Activated CD8-positive, alpha-beta memory T cell treated with anti-CD3 and anti-CD28 coated beads, Interleukin-2, amount 50 U/mL, for 1 hour (primary cell): Measurements from ENCODE around the gene TP53BP2.

Experiments used
- DNase-seq: peaks from one replicate; pipeline ENCODE4 v3.0.0-alpha.2; 2020; ENCODE audit errors: extremely low read depth

Gene TP53BP2

DNA sequence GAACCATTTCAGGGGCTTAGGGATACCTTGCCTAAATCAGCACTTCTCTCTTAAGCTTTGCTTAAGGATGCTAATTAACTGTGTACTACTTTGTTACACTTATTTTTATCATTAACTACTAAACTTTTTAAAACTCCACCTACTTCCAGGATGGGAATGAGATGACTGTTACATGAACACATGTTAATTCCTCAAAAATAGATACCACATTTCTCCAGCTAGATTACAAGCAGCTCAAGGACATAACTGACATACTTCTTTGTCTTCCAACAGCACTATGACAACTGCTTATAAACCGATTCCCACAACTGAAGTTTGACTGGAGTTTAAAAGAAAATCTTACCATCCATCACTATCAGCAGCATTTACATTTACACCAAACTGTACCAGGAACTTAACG, 53.7 kb downstream of the TP53BP2 start:
- DNase-seq, result no peak

DNA sequence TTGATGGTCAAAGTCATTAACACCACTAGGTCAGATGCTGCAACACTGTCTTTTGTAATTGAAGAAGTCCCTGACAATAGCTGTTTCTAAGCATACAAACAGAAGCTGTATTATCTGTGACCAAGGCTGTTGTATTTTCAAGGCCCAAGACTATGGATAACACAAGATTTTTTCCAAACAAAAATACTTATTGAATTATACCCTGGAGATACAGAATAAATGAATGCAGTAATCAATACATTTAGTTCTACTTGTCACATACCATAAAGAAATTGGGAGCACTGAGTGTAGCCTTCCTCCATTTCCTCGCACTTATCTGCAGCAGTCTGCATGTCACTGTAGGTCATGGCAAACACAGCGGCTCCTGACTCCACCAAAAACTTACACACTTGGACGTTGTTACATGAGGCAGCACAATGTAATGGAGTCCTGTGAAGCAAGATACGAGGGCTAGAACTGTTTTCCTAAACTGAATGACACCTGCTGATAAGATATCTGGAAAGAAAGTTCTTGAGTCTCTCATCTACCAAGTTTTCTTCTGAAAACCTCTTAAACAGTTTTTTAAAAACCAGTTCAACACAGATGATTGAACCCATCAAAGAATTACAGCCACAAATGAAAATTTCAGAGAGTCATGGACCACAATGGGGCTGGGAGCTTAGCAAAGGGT, 56.9 kb downstream of the TP53BP2 start:
- no peak for DNase-seq

DNA sequence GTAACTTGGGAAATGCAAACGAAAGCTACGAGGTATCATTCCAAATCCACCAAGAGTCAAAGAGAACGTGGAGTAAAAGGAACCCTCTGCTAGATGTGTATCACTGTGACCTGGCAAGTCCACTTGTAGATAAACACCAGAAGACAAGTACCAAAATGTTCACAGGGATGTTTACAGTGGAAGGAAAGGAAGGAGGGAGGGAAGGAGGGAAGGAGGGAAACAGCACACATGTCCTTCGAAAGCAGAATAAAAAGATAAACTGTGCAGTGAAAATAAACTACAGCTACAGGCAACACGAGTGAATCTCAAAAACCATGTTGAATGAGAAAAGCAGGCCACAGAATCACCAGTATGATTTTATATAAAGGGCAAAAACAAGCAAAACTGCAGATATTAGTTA, 59.9 kb downstream of the TP53BP2 start:
- no peak for DNase-seq

DNA sequence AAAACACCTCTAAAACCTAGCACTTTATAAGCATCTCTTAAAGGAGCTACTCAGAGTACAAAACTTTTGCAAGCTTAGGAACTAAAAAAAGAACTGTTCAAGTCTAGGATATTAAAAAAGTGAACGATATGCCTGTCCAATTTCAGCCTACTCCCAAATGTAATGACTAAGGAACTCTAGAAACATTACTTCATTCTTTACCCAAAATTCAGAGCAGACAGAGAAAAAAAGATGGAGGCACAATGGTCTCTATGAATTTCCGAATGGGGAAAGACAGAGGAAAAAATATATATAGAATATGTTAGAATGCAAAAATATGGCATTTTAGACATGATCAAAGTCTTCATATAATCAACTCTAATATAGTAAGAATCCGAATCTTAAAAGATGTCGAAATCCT, 61.2 kb downstream of the TP53BP2 start:
- no peak for DNase-seq

DNA sequence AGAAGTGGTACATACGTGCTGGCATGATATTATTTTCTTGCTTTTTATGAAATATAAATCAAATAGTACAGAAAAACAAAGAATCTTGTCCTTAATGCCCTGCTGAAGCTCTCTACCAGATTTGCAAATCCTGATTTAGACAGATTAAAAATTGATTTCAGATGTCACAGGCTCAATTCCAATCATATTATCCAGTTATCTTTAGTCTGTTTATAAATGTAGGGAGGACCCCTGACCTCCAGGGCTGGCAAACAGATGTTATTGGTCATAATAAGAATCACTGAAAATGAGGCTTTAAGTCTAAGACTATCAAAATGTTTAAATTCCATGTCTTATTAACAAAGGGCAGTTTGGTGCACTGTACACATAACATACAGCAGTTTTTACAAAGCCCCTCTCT, 62.1 kb downstream of the TP53BP2 start:
- DNase-seq, result no peak

DNA sequence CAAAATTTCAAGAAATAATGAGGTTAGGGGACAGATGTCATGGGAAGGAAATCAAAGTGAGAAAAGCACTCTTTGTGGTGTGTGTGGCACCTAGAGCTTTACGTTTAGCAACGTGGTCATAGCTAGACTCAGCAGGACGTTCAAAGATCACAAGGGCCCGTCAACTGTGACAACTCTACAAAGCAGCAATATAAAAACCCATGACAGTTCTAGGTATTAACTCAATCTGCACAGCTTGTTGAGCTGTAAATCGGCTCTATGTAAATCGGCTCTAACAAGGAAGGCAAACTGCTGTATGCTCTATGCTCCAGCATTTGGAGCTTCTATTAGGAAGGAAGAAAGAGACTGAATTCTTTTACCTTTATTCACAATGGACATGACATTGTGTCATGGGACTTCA, 64.8 kb downstream of the TP53BP2 start:
- no peak for DNase-seq

DNA sequence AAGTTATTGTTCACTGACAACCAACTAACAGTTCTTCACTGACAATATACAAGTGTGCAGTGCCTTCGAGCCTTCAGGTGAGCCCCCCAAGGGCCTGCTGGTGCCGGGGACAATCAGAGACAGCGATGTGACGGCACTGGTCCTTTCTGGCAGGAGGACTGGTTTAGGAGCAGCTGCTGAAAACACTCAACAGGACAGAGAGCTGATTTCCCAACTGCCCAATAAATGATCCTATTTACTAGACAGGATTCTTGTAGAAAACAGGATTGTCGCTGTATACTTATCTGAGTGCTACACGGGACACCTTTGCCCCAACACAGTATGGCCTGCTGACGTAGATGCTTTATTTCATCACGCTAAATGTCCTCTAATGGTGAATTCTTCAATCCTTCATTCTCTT, 65.4 kb downstream of the TP53BP2 start:
- no peak for DNase-seq

DNA sequence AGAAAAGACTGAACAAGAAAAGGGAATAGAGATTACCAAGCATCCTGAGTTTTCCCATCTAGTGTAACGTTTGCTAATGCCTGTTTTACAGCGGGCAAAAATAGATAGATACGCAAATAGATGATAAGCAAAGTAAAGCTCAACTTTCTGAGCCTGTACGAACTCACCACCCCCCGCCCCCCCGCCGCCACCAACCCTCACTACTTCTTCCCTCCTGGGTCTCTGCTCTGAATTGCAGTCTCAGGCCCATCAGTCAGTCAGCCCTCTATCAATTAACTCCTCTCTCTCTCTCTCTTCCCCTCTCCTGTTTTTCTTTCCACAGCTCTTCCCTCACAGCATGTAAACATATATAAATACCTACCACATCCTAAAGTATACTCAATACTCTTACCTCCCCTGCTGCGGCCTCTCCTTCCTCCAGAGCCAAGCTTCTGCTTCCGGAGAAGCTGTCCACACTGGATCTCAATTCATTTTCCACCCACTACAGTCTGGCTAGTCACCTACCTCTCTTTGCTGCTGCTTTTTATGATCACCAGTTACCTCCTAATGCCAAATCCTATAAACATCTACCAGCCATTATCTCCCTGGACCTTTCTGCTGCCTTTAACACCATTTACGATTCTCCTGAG, 68.8 kb downstream of the TP53BP2 start:
- DNase-seq, result no peak

DNA sequence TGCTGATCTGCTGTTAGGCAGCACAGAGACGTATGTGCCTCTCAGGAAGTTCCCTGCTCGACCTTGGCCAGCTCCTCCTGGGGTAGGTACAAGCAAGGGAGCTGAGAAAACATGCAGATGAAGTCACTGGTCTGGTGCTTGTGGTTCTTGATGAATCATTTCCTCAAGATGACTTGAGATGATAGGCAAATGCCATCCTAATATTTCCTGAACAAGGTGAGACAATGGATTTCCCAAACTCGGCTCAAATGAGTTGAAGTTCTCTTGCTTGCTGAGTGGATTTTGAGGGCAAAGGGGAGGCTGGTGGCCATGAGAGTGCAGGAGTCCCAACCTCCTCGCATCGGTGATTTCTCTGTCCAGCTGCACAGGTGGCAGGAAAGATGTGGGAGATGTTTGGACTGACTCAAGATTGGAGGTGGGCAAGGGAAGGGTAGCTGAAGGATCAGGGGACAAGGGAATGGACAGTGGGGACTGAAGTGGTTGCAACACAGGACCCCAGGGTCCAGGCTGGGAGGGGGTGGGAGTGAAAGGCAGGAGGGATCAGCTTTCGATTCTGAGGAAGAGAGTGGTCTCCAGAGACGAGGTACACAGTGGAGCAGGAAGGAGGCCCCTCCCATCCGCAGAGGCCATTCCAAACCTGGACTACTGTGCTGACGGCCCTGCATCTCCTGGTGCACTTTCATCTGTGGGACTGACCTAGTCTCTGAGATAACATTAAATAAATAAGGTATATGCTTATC, 69.5 kb downstream of the TP53BP2 start:
- DNase-seq, result no peak

DNA sequence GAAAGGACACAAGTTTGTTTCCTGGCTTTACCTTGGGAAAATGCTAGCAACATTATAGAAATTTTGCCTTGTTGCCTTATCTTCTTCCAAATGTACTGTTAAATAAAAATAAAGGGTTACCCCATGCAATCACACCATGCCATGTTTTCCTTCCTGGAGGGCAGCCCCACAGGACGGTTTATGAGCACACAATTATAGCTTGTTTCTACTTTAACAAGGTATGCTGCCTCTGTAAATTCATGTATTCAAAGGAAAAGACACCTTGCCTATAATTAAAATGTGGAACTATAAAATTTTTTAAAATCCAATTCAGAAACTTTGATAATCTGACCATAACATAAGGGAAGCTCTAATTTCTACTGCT, 70.1 kb downstream of the TP53BP2 start:
- no peak for DNase-seq

DNA sequence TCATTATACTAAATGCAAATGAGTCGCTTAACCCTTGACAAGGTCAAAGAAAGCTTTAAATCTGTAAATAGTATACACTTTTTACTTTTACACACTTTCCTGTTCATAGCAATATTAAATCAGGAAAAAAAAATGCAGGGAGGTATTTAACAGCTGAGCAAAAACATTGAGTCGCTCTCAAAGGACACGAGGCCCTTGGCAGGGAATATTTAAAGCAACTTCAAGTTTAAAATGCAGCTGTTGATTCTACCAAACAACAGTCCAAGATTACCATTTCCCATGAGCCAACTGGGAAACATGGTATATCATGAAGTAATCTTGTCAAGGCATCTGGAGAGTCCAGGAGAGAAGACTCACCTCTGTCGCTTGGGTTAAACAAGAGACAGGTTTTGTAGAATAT, 70.7 kb downstream of the TP53BP2 start:
- DNase-seq, result no peak

DNA sequence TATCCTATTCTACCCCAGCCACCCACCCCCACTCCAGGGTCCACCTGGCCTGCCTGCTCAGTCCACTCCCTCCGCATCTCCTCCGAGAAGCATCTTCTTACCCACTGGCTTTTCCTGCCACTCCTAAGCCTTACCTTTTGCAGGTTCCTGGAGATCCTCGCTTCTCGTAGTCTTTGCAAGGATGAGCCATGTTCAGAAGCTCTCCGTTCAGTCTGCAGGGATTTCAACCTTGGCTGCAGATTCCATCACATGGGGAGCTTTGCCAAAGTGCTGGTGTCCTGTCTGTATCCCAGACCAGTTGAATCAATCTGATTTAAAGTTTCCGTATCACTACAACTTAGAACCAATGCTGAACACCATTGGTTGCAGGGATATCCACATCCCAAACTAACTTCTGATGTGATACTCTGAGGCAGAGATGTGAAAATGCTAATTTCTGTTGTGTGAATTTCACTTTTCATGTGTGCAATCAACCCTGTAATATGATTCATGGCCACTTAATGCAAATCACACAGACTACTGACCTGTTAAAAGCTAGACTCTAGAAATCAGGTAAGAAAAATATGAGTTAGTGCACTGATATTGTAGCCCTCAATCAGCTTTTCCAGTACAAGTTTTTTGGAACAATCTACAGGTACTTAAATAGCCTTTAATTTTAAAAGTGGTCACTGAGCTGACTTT, 71.5 kb downstream of the TP53BP2 start:
- no peak for DNase-seq

DNA sequence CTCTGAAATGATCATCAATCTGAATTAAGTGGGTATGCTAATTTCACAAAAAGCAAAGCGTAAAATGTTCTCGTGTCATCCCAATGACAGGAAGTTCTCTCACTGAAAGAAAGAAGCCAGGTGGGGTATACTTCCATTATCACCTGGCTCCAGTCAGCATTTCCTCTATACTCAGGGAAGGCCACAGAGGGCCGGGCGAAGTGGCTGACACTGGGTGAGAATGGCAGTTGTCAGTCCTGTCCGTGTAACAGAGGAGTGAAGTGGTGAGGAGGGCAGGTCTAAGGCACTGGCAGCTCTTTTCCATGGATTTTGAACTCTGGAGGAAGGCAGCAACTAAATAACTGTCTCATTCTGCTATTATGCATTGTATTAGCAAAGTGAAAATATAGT, 73.0 kb downstream of the TP53BP2 start:
- no peak for DNase-seq

DNA sequence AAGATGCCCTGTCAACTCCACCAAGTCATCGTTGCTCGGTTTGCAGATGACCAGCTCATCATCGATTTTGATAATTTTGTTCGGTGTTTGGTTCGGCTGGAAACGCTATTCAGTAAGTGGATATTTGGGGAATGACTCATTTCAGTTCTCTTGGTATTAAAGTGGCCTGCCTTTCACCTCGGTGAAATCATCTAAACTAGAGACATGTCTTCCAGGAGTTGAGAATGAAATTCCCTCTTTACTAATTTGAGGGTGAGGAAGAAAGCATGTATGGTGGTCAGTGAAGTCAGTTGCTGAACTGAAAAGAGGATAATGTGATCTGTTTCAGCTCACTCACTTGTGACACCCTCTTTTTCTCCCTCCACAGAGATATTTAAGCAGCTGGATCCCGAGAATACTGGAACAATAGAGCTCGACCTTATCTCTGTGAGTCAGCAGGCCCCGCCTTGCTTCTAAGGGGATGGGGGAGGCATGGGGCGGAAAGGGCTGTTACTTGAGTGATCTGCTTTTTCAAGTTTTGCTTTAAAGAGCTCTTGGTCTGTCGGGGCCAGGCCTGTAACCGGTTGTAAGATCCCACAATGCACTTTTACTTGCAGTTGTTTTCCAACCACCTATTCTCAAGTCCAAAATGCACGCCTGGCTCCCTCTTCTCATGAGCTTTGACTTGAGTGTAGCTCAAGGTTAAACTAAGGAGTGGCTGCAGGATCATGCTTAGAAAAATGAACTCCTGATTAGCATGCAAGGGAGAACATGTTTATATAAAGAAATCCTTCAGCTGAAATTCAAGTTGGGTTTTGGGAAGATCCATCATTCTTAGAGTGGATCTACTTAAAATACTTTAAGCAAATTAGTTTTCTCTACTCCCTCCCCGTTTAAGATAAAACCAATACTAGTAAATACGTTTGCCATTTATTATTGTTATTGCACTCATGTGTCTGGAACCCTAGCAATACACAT, 73.7 kb downstream of the TP53BP2 start:
- DNase-seq, result no peak

DNA sequence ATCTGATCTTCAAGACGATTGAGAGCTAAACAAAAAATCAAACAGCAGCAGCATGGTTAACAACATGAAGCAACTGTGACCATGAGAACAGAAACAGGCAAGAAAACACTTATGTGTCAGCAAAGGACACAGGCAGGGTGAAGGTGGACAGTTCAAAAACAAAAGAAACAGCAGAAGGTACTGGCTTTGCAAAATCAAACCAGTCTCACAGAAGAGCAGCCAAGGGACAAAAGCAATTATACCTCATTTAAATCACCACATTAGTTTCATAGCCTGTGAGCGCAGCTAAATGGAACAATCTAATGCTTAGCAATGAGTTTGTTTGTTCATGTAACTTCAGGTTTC, 74.3 kb downstream of the TP53BP2 start:
- no peak for DNase-seq

DNA sequence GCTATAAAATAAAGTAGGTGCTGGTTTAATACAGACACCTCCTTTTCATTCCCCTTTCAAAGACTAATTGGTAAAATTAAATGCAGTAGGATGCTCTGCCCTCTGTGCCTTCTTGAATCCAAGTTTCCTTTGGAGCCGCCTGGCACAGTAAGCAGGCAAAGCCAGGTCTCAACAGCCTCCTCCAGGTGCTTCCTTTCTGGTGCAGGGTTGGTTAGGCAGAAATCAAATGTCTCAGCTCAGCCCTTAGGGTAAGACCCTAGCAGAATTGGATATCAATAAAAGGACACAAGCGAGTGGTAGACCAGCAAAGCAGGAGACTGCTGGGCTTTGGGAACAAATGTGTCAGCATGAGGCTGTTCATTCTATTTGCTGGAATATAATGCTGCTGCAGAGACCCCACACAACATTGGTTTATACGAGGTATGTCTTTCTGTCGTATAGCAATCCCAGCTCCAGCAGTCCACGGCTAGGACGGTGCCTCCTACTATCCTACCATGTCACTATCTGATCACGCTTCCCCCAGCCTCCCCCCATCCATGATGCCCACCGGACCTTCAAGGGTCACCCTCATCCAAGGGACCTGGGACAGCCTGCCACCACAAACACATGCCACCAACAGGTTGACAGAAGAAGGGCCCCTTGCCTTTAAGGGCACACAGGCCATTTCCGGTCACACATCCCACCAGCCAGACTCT, 75.0 kb downstream of the TP53BP2 start:
- no peak for DNase-seq

DNA sequence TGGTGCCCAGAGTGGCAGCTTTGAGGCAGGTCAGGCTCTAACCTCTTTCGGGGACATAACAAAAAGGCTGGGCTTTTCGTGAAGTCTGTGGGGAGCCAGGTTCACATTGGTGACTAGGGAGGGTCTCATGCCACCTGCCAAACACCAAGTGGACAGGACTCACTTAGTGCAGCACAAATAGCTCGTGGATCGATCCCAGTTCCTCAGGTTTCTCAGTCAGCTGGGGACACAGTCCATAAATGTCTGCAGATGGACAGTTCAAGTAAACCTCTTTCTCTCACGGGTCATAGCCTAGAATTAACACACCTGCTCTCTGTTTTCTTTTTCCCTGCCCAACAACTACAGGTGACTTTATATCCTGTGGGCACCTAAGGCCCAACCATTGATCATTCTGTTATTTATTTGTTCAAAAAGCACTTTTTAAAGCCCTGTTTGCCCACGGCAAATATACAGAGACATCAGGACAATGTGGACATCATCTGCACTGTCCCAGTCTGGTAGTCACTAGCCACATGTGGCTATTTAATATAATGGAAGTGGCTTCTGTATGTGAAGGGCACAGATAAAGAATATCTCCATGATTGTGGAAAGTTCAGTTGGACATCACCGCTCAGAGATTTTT, 79.9 kb downstream of the TP53BP2 start:
- no peak for DNase-seq

DNA sequence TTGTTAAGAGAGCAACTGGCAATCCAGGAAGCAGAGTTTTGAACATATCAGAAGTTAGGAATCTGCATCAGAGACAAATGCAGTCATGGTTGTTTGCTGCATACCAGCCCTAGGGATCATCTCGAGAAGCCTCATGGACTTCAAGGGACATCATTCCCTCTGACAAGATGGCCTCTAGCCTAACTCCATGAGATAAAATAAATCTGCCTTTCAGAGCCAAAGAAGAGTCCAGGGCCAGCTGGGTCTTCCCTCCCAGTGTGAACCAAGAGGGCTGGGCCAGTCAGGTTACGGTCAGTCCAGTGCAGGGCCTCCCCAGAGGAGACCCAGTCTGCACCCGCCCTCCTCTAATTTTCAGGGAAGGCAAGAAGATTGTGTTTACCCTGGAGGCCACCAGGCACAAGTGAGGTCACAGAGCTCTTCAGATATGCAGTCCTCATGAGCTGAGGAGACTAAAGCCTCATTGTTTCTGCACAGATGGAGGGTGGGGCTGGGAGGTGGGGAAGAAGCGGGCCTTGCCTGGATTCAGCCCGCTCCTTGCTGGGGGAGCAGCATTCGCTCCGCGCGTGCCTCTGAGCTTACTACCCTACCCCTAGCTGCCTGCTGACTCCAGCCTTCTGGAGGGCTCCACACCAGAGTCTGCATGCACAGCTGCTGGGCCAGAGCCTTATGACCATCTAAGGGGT, 80.6 kb downstream of the TP53BP2 start:
- DNase-seq, result no peak

DNA sequence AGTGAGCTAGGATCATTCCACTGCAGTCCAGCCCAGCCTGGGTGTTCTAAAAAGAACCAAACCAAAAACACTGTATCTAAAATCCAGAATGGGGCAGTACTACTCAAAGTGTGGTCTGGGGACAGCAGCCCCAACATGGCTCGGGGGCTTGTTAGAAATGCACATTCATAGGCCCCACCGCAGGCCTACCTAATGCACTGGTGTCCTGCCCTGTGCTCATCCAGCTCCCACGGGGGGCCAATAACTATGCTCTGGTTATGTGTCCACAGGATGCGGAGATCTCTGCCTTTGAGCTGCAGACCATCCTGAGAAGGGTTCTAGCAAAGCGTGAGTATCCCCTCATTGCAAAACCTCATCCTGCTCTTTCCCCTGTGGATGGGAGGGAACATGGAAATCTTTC, 81.9 kb downstream of the TP53BP2 start:
- DNase-seq, result no peak

DNA sequence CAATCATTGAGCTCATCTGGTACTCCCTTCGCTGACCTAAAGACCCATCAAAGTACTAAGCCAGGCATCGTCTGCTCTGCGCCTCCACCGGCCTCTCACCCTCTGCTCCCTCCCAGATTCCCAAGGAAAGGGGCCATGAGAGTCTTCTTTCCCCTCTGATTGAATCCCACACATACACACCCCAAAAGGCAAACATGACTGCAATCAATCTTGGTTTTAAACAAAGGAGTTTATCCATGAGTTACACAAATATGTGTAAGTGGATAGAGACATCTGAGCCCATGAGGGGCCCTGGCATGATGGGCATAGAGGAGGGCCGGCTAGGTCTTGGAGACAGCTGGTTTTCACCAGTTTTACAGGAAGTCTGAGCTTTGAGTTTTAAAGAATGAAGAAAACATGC, 82.5 kb downstream of the TP53BP2 start:
- DNase-seq, result no peak
